HG03175 (cell line): ENCODE measurements around the gene PPP1R16B.

Source experiments
- ATAC-seq: cut with Tn5 transposase; IDR thresholded peaks from one replicate; pipeline ENCODE4 v1.9.1; 2021; ENCODE audit warnings: mild to moderate bottlenecking, moderate library complexity; ENCODE audit not compliant: unreplicated experiment

PPP1R16B gene

GRCh38 chr20:38961530-38962043, 156.1 kb downstream of the PPP1R16B start:
- no peak for ATAC-seq

DNA sequence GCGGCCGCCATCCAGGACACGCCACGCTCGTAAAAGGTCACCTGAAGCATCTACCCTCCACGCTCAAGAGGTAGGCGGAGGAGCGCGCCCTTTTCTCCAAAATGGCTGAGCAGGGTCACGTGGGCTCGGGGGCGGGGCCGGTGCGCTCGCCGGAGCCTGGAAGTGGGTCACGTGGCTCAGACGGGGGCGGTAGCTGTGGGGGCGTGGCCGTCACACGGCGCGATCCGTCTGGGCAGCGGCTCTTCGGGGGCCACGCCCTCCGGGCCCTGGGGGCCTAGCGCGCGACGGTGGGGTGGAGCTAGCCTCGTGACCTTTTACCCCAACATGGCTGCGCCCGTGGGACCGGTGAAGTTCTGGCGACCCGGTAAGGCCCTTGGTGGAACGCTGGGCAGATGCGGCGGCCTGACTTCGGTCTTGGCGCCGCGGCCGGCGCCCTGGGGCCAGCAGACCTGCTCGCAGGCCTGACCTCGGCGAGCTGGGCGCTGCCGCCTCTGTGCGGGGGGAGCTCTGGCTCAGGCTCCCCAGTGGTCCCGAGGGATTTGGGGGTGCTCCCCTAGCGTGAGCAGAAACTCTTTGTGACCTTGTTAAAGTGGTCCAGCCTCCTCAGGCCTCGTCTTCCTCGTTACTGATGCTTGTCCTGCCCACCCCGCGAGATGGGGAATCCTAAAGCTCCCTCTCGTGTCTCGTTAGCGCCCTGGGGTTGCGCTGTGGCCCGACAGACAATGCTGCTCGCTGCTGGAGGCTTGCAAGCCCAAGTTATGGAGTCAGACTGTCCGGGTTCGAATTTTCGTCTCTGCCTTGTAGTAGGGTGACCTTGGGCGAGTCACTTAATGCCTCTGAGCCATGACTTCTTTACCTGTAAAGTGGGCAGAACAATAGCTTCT, 156.8 kb downstream of the PPP1R16B start, which contains the start of gene DHX35:
Gene DHX35 (plus strand): TSS at position 301 of the 884 bp plus-strand sequence. CDS start 24 bp downstream, at position 325.
- ATAC-seq: peak; percentile 97

DNA sequence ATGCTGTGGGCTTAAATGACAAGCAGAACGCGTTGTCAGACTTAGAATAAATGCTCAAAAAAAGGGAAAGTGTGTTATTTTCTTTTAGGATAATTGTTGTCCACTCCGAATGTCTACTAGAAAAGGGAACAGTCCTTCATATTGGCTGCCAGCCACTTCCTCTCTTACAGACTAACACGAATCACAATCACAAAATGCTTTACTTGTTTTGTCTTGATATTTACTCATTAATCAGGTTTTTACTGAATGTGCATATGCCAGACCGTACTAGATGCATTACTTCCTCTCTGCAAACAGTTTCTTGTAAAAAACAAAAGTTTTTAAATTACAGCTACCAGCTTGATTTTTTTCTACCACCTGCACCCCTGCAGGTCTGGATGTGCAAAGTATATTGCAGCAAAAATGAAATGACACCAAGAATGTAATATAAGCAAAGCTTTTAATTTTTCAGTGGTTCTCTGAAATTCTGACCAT, 157.5 kb downstream of the PPP1R16B start:
- ATAC-seq: no peak

DNA sequence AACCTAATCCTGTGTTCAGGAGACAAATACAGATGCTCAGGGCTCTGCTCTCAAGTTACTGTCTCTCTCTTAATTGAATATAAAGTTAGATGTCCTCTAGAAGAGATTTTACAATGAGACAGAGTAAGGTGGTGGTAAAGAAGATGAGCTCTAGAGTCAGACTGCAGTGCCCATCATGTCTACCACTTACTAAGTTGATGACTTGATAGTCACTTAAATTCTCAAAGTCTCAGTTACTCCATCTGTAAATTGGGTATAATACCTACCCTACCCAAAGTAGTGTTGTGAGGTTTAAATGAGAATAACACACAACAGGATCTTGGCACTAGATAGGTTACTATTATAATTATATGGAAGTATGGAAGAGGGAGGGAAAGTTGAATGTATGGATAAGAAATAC, 158.2 kb downstream of the PPP1R16B start:
- ATAC-seq: no peak

DNA sequence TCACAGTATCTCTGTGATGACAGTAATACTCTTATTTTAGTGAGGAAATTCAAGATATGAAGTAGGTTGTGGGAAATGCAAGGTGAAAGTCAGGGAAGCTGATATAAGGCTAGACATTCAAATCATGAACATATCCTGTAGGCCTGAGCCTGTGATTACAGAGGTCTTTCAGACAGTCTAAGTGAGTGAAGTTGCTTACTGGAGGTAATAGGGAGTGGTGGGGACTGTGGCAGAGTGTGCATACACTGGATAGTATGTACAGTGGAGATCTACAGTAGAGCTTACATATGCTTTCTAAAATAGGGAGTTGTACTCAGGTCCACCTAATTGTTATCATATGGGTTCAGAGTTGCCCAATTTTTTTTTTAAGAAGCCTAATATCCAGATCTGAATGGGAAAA, 159.8 kb downstream of the PPP1R16B start:
- no peak for ATAC-seq

GRCh38 chr20:38968090-38968489, 162.6 kb downstream of the PPP1R16B start:
- ATAC-seq: no peak

DNA sequence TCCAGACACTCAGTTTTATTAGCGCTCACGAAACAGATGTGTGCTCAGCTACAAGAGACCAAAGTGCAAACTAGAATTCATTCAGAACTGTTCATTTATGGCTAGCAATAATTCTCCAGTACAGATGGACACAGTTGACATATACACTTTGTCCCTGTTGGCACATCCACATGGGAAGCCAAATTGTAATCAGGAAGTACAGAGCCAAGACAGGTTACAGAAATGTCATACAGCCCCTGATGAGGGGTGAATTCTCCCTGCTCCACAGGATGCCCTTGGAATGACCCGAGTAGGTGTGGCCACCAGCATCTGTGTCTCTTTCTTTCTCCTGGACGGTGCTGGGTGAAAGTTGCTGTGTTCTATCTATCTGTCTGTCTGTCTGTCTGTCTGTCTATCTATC, 164.2 kb downstream of the PPP1R16B start:
- no peak for ATAC-seq

DNA sequence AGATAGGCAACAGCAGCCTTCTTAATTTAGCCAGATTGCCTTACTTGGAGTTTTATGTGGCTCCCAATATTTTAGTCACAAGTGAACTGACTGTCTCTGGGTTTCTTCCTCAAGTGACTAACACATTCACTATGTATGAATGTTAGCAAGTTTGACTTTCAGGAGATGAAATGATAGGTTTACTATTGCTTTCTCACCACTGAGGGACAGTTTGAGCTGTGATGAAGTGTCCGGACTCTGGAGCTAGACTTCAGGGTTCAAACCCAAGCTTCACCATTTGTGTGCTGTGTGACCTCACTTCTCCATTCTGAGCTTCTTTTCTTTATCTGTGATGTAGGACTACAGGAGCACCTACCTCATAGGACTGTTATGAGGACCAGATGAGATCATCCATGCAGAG, 164.8 kb downstream of the PPP1R16B start:
- no peak for ATAC-seq
